GM12878 (cell line): Measurements from ENCODE around the gene NT5E. TPM values are rescaled to one million over a fixed set of nuclear protein-coding genes. Genes with fewer than 3 reads are reported as not detected.

Source experiments
- ATAC-seq: fragments of 200-7000 bp; cut with Tn5 transposase; 3 replicates; pipeline ENCODE4 v1.9.1; 2020; ENCODE audit warnings: mild to moderate bottlenecking, moderate library complexity
- BruUV-seq: library from RNA; stranded (reverse); fragments of 400-500 nt; replicated peaks from 2 replicates; lab custom pipeline; 2021; lab: Mats Ljungman, UMichigan
- CTCF ChIA-PET: fragments of 300-600 bp; sonication (Branson Sonifier 250); formaldehyde crosslinking; extraction: SDS; loops from one replicate; lab custom pipeline; 2021; ENCODE audit warnings: inconsistent platforms; lab: Yijun Ruan, JAX
- POLR2A ChIA-PET: fragments of 350-600 bp; formaldehyde crosslinking; extraction: SDS; loops from one replicate; lab custom pipeline; 2021; ENCODE audit warnings: inconsistent platforms; lab: Charles Lee
- RAD21 ChIA-PET: fragments of 300-600 bp; sonication (Branson Sonifier 250); formaldehyde crosslinking; loops from one replicate; lab custom pipeline; 2023; ENCODE audit warnings: antibody characterized with exemption; ENCODE audit not compliant: unreplicated experiment; lab: Charles Lee
- SMC1A ChIA-PET: fragments of 300-600 bp; sonication (Branson Sonifier 250); formaldehyde crosslinking; loops from one replicate; lab custom pipeline; 2023; ENCODE audit not compliant: unreplicated experiment, uncharacterized antibody; lab: Charles Lee
- DNase-seq: peaks from one replicate; pipeline ENCODE4 v3.0.0-alpha.2; 2011; ENCODE audit warnings: low read depth, low spot score
- FAIRE-seq: peaks from 3 replicates; lab custom pipeline; 2011; peaks lifted over from hg19 to GRCh38; lab: Jason Lieb, UNC
- H2AFZ ChIP-seq: 2 replicates; pipeline ENCODE4 v1.6.0; 2011; ENCODE audit warnings: low read depth, low read length, control low read depth; ENCODE audit not compliant: control insufficient read depth
- H3K27ac ChIP-seq: 2 replicates; pipeline ENCODE4 v1.5.1; 2011; ENCODE audit warnings: control low read depth; ENCODE audit not compliant: control insufficient read depth, insufficient read depth
- H3K27me3 ChIP-seq, 2 experiments: replicated peaks in 1 of 2; 2 replicates each; pipeline versions ENCODE4 v1.6.0 to v1.6.1; 2011; ENCODE audit warnings: low read length in 1 of 2; ENCODE audit not compliant: control insufficient read depth in 2 of 2, insufficient read depth in 2 of 2
- H3K36me3 ChIP-seq, 2 experiments: 2 replicates each; pipeline ENCODE4 v1.5.1; 2011; ENCODE audit warnings: low read length in 1 of 2; ENCODE audit not compliant: control insufficient read depth in 2 of 2, insufficient read depth in 2 of 2
- H3K4me1 ChIP-seq: 2 replicates; pipeline ENCODE4 v1.6.1; 2011; ENCODE audit warnings: mild to moderate bottlenecking, low read length, moderate library complexity, mixed read lengths; ENCODE audit not compliant: control insufficient read depth, insufficient read depth
- H3K4me2 ChIP-seq: 2 replicates; pipeline ENCODE4 v1.6.0; 2011; ENCODE audit warnings: control low read depth; ENCODE audit not compliant: control insufficient read depth, insufficient read depth
- H3K4me3 ChIP-seq: fragments of 200-600 bp; sonication (generic); 2 replicates; pipeline ENCODE4 v1.5.1; 2016
- H3K79me2 ChIP-seq: 2 replicates; pipeline ENCODE4 v1.6.0; 2011; ENCODE audit warnings: low read length; ENCODE audit not compliant: control insufficient read depth, insufficient read depth
- H3K9ac ChIP-seq: 2 replicates; pipeline ENCODE4 v1.8.0; 2011; ENCODE audit warnings: low read length, control low read depth, mixed read lengths; ENCODE audit not compliant: control insufficient read depth, insufficient read depth
- H3K9me3 ChIP-seq: replicated peaks from 3 replicates; pipeline ENCODE4 v1.5.1; 2011; ENCODE audit warnings: mild to moderate bottlenecking, low read length; ENCODE audit not compliant: control insufficient read depth, insufficient read depth
- H4K20me1 ChIP-seq: 2 replicates; pipeline ENCODE4 v1.6.0; 2011; ENCODE audit not compliant: control insufficient read depth, insufficient read depth
- BACH1 ChIP-seq: fragments of 450-650 bp; IDR thresholded peaks from 2 replicates; pipeline ENCODE4 v1.6.1; 2017; ENCODE audit warnings: mild to moderate bottlenecking, borderline replicate concordance
- DPF2 ChIP-seq: fragments of 450-650 bp; IDR thresholded peaks from 2 replicates; pipeline ENCODE4 v1.6.1; 2017; ENCODE audit warnings: mild to moderate bottlenecking
- EGR1 ChIP-seq, 2 experiments: IDR thresholded peaks; 1 replicate in 1 of 2; 2 replicates in 1 of 2; pipeline ENCODE4 v1.6.1; 2011 to 2012; ENCODE audit warnings: low read depth in 2 of 2, low read length in 2 of 2, borderline replicate concordance in 1 of 2, mild to moderate bottlenecking in 1 of 2, moderate library complexity in 1 of 2
- EP300 ChIP-seq, 2 experiments: fragments of 150-350 bp in 1 of 2; IDR thresholded peaks; 2 replicates each; pipeline ENCODE4 v1.6.1; 2011 to 2012; ENCODE audit warnings: low read depth in 2 of 2, low read length in 2 of 2, borderline replicate concordance in 1 of 2, improper control_type of control experiment in 1 of 2, inconsistent platforms in 1 of 2; ENCODE audit not compliant: control insufficient read depth in 1 of 2
- HCFC1 ChIP-seq: fragments of 150-350 bp; IDR thresholded peaks from 2 replicates; pipeline ENCODE4 v1.6.1; 2014; ENCODE audit warnings: low read length
- IKZF2 ChIP-seq, 2 experiments: fragments of 450-650 bp; IDR thresholded peaks; 2 replicates each; pipeline ENCODE4 v1.6.1; 2017; ENCODE audit warnings: mild to moderate bottlenecking in 2 of 2, moderate library complexity in 2 of 2
- NR2F1 ChIP-seq: fragments of 450-650 bp; conservative IDR thresholded peaks from 2 replicates; pipeline ENCODE4 v1.6.1; 2017; ENCODE audit warnings: mild to moderate bottlenecking
- RAD51 ChIP-seq: fragments of 450-650 bp; IDR thresholded peaks from 2 replicates; pipeline ENCODE4 v1.6.1; 2016; ENCODE audit warnings: moderate library complexity, mild to moderate bottlenecking, inconsistent platforms
- RELA ChIP-seq: fragments of 450-650 bp; IDR thresholded peaks from 2 replicates; pipeline ENCODE4 v1.8.0; 2014; ENCODE audit warnings: borderline replicate concordance; ENCODE audit not compliant: partially characterized antibody
- TAF1 ChIP-seq: IDR thresholded peaks from 2 replicates; pipeline ENCODE4 v1.6.1; 2011; ENCODE audit warnings: mild to moderate bottlenecking, low read depth, low read length, borderline replicate concordance
- TARDBP ChIP-seq: IDR thresholded peaks from 2 replicates; pipeline ENCODE4 v1.6.1; 2016; ENCODE audit warnings: borderline replicate concordance
- WGBS: methylation state at CpG from one replicate; pipeline ENCODE4 v1.1.6; 2016; ENCODE audit warnings: low lambda C conversion rate; ENCODE audit not compliant: insufficient replicate concordance, insufficient coverage; ENCODE audit errors: missing lambda C conversion rate; 5-methylcytosine and 5-hydroxymethylcytosine counted together
- in situ Hi-C: fragments of 300-500 bp; cut with MboI; formaldehyde crosslinking; loops from 9 replicates; pipeline ENCODE4 v1.14.3; 2018; ENCODE audit warnings: mixed read lengths
- intact Hi-C: fragments of 100-400 bp; cut with micrococcal nuclease; formaldehyde crosslinking; loops from one replicate; pipeline ENCODE4 v1.14.2; 2022; ENCODE audit not compliant: unreplicated experiment
- polyA plus RNA-seq, 11 experiments: library from polyadenylated mRNA; depleted of rRNA in 4 of 11; unstranded in 6 of 11; stranded (reverse) in 5 of 11; fragments of >200 nt; fragmentation: Nextera tagmentation in 4 of 11; fragmentation: Illumina TruSeq in 1 of 11; extraction: Ambion mirVana in 4 of 11; extraction: Trizol in 1 of 11; gene quantifications; 1 replicate in 1 of 11; 2 replicates in 10 of 11; pipeline versions ENCODE4 v1.2.1 to v1.2.3, GENCODE V29; 2011 to 2016; ENCODE audit warnings: inconsistent platforms in 2 of 11, missing spikeins in 2 of 11, low read depth in 1 of 11
- total RNA-seq, 4 experiments: library from RNA; depleted of rRNA in 3 of 4; stranded (reverse); fragments of >200 nt in 3 of 4; fragmentation: Illumina TruSeq in 1 of 4; extraction: Trizol in 1 of 4; gene quantifications; 2 replicates each; pipeline versions ENCODE4 v1.2.1 to v1.2.3, GENCODE V29; 2013 to 2021
- TF ChIP-seq, protein P1 (sequence below): fragments of 450-650 bp; IDR thresholded peaks from 2 replicates; pipeline ENCODE4 v1.6.1; 2016; ENCODE audit warnings: mild to moderate bottlenecking
- TF ChIP-seq, protein P2 (sequence below): IDR thresholded peaks from 2 replicates; pipeline ENCODE4 v1.6.1; 2012; ENCODE audit warnings: improper control_type of control experiment, low read depth, low read length; ENCODE audit not compliant: insufficient replicate concordance
- TF ChIP-seq, protein P3 (sequence below): fragments of 450-650 bp; IDR thresholded peaks from 2 replicates; pipeline ENCODE4 v1.6.1; 2018; ENCODE audit warnings: borderline replicate concordance, mild to moderate bottlenecking; ENCODE audit not compliant: partially characterized antibody
- TF ChIP-seq, protein P4 (sequence below): IDR thresholded peaks from 2 replicates; pipeline ENCODE4 v1.6.1; 2011; ENCODE audit warnings: low read depth, mild to moderate bottlenecking, low read length, moderate library complexity, borderline replicate concordance; ENCODE audit errors: extremely low read depth

Gene NT5E
- total and polyA plus RNA-seq, 10 of the 15 experiments (the other 5 are each of a cell fraction or from before 2014, with no cell fraction given) = 1.9 to 9.7 (median 7.3) TPM

DNA sequence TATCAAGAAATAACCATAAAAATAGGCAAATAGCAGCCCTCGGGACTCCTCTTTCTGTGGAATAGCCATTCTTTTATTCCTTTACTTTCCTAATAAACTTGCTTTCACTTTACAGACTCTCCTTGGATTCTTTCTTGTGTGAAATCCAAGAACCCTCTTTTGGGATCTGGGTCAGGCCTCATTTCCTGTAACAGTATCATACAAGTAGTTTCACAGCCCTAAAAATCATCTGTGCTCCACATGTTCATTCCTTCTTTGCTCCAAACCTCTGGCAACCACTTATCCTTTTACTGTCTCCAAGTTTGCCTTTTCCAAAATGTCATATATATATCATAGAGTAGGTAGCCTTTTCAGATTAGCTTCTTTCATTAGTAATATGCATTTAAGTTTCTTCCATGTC, 13.5 kb upstream of the NT5E start:
- RAD21 ChIA-PET = no interaction called here
- intact Hi-C loops (no loop called here), in situ Hi-C loops (no loop called here)
- WGBS = 55% methylated on average over 1 of the region's 1 CpG
- SMC1A ChIA-PET = no interaction called here
- no peak for ATAC-seq
- Histone ChIP-seq H4K20me1 (no peaks in the 10 kb centered on the region), H3K4me2 (no peak overlapping the region), H3K27me3 (no peaks in the 10 kb centered on the region), H3K4me1 (no peaks in the 10 kb centered on the region), H3K27ac (no peak overlapping the region), H3K9me3 (no peaks in the 10 kb centered on the region; the same call in 2 of the 3 replicates), H2AFZ (no peak overlapping the region), H3K4me3 (no peak overlapping the region), H3K9ac (no peak overlapping the region), H3K79me2 (no peaks in the 10 kb centered on the region), H3K36me3 (no peaks in the 10 kb centered on the region)
- POLR2A ChIA-PET = no interaction called here
- no TSS peak for BruUV-seq
- DNase-seq = no peak
- CTCF ChIA-PET = no interaction called here
- FAIRE-seq = peak; percentile 7
- TF ChIP-seq, protein P1, sequence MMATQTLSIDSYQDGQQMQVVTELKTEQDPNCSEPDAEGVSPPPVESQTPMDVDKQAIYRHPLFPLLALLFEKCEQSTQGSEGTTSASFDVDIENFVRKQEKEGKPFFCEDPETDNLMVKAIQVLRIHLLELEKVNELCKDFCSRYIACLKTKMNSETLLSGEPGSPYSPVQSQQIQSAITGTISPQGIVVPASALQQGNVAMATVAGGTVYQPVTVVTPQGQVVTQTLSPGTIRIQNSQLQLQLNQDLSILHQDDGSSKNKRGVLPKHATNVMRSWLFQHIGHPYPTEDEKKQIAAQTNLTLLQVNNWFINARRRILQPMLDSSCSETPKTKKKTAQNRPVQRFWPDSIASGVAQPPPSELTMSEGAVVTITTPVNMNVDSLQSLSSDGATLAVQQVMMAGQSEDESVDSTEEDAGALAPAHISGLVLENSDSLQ = no peak
- TF ChIP-seq, protein P2, sequence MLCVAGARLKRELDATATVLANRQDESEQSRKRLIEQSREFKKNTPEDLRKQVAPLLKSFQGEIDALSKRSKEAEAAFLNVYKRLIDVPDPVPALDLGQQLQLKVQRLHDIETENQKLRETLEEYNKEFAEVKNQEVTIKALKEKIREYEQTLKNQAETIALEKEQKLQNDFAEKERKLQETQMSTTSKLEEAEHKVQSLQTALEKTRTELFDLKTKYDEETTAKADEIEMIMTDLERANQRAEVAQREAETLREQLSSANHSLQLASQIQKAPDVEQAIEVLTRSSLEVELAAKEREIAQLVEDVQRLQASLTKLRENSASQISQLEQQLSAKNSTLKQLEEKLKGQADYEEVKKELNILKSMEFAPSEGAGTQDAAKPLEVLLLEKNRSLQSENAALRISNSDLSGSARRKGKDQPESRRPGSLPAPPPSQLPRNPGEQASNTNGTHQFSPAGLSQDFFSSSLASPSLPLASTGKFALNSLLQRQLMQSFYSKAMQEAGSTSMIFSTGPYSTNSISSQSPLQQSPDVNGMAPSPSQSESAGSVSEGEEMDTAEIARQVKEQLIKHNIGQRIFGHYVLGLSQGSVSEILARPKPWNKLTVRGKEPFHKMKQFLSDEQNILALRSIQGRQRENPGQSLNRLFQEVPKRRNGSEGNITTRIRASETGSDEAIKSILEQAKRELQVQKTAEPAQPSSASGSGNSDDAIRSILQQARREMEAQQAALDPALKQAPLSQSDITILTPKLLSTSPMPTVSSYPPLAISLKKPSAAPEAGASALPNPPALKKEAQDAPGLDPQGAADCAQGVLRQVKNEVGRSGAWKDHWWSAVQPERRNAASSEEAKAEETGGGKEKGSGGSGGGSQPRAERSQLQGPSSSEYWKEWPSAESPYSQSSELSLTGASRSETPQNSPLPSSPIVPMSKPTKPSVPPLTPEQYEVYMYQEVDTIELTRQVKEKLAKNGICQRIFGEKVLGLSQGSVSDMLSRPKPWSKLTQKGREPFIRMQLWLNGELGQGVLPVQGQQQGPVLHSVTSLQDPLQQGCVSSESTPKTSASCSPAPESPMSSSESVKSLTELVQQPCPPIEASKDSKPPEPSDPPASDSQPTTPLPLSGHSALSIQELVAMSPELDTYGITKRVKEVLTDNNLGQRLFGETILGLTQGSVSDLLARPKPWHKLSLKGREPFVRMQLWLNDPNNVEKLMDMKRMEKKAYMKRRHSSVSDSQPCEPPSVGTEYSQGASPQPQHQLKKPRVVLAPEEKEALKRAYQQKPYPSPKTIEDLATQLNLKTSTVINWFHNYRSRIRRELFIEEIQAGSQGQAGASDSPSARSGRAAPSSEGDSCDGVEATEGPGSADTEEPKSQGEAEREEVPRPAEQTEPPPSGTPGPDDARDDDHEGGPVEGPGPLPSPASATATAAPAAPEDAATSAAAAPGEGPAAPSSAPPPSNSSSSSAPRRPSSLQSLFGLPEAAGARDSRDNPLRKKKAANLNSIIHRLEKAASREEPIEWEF = no peak
- TF ChIP-seq, protein P3, sequence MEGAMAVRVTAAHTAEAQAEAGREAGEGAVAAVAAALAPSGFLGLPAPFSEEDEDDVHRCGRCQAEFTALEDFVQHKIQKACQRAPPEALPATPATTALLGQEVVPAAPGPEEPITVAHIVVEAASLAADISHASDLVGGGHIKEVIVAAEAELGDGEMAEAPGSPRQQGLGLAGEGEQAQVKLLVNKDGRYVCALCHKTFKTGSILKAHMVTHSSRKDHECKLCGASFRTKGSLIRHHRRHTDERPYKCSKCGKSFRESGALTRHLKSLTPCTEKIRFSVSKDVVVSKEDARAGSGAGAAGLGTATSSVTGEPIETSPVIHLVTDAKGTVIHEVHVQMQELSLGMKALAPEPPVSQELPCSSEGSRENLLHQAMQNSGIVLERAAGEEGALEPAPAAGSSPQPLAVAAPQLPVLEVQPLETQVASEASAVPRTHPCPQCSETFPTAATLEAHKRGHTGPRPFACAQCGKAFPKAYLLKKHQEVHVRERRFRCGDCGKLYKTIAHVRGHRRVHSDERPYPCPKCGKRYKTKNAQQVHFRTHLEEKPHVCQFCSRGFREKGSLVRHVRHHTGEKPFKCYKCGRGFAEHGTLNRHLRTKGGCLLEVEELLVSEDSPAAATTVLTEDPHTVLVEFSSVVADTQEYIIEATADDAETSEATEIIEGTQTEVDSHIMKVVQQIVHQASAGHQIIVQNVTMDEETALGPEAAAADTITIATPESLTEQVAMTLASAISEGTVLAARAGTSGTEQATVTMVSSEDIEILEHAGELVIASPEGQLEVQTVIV = no peak
- no peak for TF ChIP-seq NR2F1
- no peak for TF ChIP-seq TARDBP
- no peak for TF ChIP-seq IKZF2 (IDR thresholded peaks at IDR 0.05)
- no peak for TF ChIP-seq RAD51
- no peak for TF ChIP-seq HCFC1
- TF ChIP-seq EP300 (IDR thresholded peaks at IDR 0.05; ENCODE audit: borderline replicate concordance in 1 of 2, control insufficient read depth in 1 of 2, low read depth in 2 of 2, low read length in 2 of 2) = no peak
- no peak for TF ChIP-seq BACH1
- TF ChIP-seq, protein P4, sequence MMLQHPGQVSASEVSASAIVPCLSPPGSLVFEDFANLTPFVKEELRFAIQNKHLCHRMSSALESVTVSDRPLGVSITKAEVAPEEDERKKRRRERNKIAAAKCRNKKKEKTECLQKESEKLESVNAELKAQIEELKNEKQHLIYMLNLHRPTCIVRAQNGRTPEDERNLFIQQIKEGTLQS = no peak
- TF ChIP-seq TAF1 = no peak
- TF ChIP-seq EGR1 (IDR thresholded peaks at IDR 0.05; ENCODE audit: borderline replicate concordance in 1 of 2, low read depth in 2 of 2, low read length in 2 of 2) = no peak
- TF ChIP-seq RELA = no peak
- TF ChIP-seq DPF2 = no peak
